HepG2 (cell line): Measurements from ENCODE around the gene ZNFX1. TPM values are rescaled to one million over a fixed set of nuclear protein-coding genes. Genes with fewer than 3 reads are reported as not detected.

Experiments used
- E2F1 ChIP-seq: sonication (generic); formaldehyde crosslinking; IDR thresholded peaks from 2 replicates; pipeline ENCODE4 v1.5.0; 2020; ENCODE audit warnings: missing genetic modification reagents
- FOXK1 ChIP-seq: sonication (generic); formaldehyde crosslinking; IDR thresholded peaks from 2 replicates; pipeline ENCODE4 v1.4.0; 2020; ENCODE audit warnings: low read depth, missing genetic modification reagents, borderline replicate concordance
- NAIF1 ChIP-seq: sonication (generic); formaldehyde crosslinking; IDR thresholded peaks from 2 replicates; pipeline ENCODE4 v1.5.0; 2020; ENCODE audit warnings: mild to moderate bottlenecking, missing genetic modification reagents, borderline replicate concordance
- NCOA5 ChIP-seq: sonication (generic); formaldehyde crosslinking; IDR thresholded peaks from 2 replicates; pipeline ENCODE4 v1.4.0; 2020; ENCODE audit warnings: missing genetic modification reagents
- NFE2L2 ChIP-seq: fragments of 150-350 bp; IDR thresholded peaks from 2 replicates; pipeline ENCODE4 v1.6.1; 2014; ENCODE audit warnings: low read length
- NR2F1 ChIP-seq, 2 experiments: fragments of 450-650 bp in 1 of 2; formaldehyde crosslinking in 1 of 2; IDR thresholded peaks; 2 replicates each; pipeline versions ENCODE4 v1.5.0 to v1.6.1; 2016 to 2020; ENCODE audit warnings: mild to moderate bottlenecking in 1 of 2, missing compliant biosample characterization in 1 of 2, missing genetic modification reagents in 1 of 2, moderate library complexity in 1 of 2
- PRPF4 ChIP-seq: fragments of 200-400 bp; formaldehyde crosslinking; IDR thresholded peaks from 2 replicates; pipeline ENCODE4 v1.6.1; 2016; ENCODE audit warnings: low read length, low read depth; ENCODE audit not compliant: poor library complexity, severe bottlenecking
- RFX5 ChIP-seq: IDR thresholded peaks from 2 replicates; pipeline ENCODE4 v1.6.1; 2011; ENCODE audit warnings: low read depth, low read length, improper control_type of control experiment
- SP2 ChIP-seq: sonication (generic); formaldehyde crosslinking; IDR thresholded peaks from 2 replicates; pipeline ENCODE4 v1.5.1; 2020; ENCODE audit warnings: mild to moderate bottlenecking, missing genetic modification reagents
- SUZ12 ChIP-seq: fragments of 150-350 bp; IDR thresholded peaks from 2 replicates; pipeline ENCODE4 v1.6.1; 2014; ENCODE audit warnings: low read depth, low read length
- ZIK1 ChIP-seq: sonication (generic); formaldehyde crosslinking; IDR thresholded peaks from 2 replicates; pipeline ENCODE4 v1.5.0; 2020; ENCODE audit warnings: mild to moderate bottlenecking, low read depth, missing genetic modification reagents, borderline replicate concordance
- ZNF20 ChIP-seq: sonication (generic); formaldehyde crosslinking; IDR thresholded peaks from 2 replicates; pipeline ENCODE4 v1.4.0; 2020; ENCODE audit warnings: mild to moderate bottlenecking, moderate library complexity, missing genetic modification reagents
- ZNF343 ChIP-seq: sonication (generic); formaldehyde crosslinking; IDR thresholded peaks from 2 replicates; pipeline ENCODE4 v1.4.0; 2020; ENCODE audit warnings: mild to moderate bottlenecking, missing genetic modification reagents
- ZNF354B ChIP-seq: sonication (generic); formaldehyde crosslinking; IDR thresholded peaks from 2 replicates; pipeline ENCODE4 v1.8.0; 2022; ENCODE audit warnings: mild to moderate bottlenecking, missing genetic modification reagents
- ZNF572 ChIP-seq: sonication (generic); formaldehyde crosslinking; IDR thresholded peaks from 2 replicates; pipeline ENCODE4 v1.5.1; 2020; ENCODE audit warnings: mild to moderate bottlenecking, missing genetic modification reagents
- ZNF850 ChIP-seq: sonication (generic); formaldehyde crosslinking; conservative IDR thresholded peaks from 2 replicates; pipeline ENCODE4 v1.9.0; 2021; ENCODE audit warnings: mild to moderate bottlenecking, missing genetic modification reagents
- polyA plus RNA-seq, 8 experiments: library from polyadenylated mRNA; depleted of rRNA in 3 of 8; stranded (reverse) in 7 of 8; unstranded in 1 of 8; fragments of >200 nt; fragmentation: Illumina TruSeq in 4 of 8; extraction: Trizol in 4 of 8; gene quantifications; 2 replicates each; pipeline versions ENCODE4 v1.2.1 to v1.2.3, GENCODE V29; 2011 to 2016; ENCODE audit warnings: low read depth in 4 of 8, missing spikeins in 1 of 8, mixed read lengths in 1 of 8; ENCODE audit not compliant: insufficient read depth in 1 of 8
- total RNA-seq, 5 experiments: library from RNA; depleted of rRNA; stranded (reverse); fragments of >200 nt; fragmentation: Illumina TruSeq; extraction: Trizol; gene quantifications; 2 replicates each; pipeline ENCODE4 v1.2.3, GENCODE V29; 2016; ENCODE audit warnings: low read depth in 1 of 5
- TF ChIP-seq, protein P1 (sequence below): IDR thresholded peaks from 2 replicates; pipeline ENCODE4 v1.6.1; 2016
- TF ChIP-seq, protein P2 (sequence below): IDR thresholded peaks from 2 replicates; pipeline ENCODE4 v1.6.1; 2018; ENCODE audit warnings: missing genetic modification reagents, mild to moderate bottlenecking, missing compliant biosample characterization
- TF ChIP-seq, protein P3 (sequence below): IDR thresholded peaks from 2 replicates; pipeline ENCODE4 v1.6.1; 2016; ENCODE audit warnings: low read depth, control low read depth
- TF ChIP-seq, protein P4 (sequence below): sonication (generic); formaldehyde crosslinking; IDR thresholded peaks from 2 replicates; pipeline ENCODE4 v1.5.0; 2020; ENCODE audit warnings: mild to moderate bottlenecking, missing genetic modification reagents
- TF ChIP-seq, protein P5 (sequence below): sonication (generic); formaldehyde crosslinking; IDR thresholded peaks from 2 replicates; pipeline ENCODE4 v1.4.0; 2020; ENCODE audit warnings: missing genetic modification reagents, borderline replicate concordance

Gene ZNFX1
- total and polyA plus RNA-seq, 2 of the 13 experiments (the other 11 are each of a cell fraction or from before 2014, with no cell fraction given) = 2.9 to 11.1 TPM

- no peak; the same call in 1 of the 2 replicates for TF ChIP-seq NCOA5 (CRISPR knock-in tag)
- no peak for TF ChIP-seq E2F1 (CRISPR knock-in tag)
- no peak for TF ChIP-seq SUZ12
- peak; percentile 79; the same call in 1 of the 2 replicates for TF ChIP-seq ZNF20 (CRISPR knock-in tag)
- TF ChIP-seq, protein P1, sequence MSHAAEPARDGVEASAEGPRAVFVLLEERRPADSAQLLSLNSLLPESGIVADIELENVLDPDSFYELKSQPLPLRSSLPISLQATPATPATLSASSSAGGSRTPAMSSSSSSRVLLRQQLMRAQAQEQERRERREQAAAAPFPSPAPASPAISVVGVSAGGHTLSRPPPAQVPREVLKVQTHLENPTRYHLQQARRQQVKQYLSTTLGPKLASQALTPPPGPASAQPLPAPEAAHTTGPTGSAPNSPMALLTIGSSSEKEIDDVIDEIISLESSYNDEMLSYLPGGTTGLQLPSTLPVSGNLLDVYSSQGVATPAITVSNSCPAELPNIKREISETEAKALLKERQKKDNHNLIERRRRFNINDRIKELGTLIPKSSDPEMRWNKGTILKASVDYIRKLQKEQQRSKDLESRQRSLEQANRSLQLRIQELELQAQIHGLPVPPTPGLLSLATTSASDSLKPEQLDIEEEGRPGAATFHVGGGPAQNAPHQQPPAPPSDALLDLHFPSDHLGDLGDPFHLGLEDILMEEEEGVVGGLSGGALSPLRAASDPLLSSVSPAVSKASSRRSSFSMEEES (CRISPR knock-in tag) = no peak
- TF ChIP-seq SP2 (CRISPR knock-in tag) = no peak
- TF ChIP-seq NAIF1 = 0 out of 2 replicates have a peak, but pooled peaks have one; percentile 87
- no peak for TF ChIP-seq ZNF343 (CRISPR knock-in tag)
- TF ChIP-seq, protein P2, sequence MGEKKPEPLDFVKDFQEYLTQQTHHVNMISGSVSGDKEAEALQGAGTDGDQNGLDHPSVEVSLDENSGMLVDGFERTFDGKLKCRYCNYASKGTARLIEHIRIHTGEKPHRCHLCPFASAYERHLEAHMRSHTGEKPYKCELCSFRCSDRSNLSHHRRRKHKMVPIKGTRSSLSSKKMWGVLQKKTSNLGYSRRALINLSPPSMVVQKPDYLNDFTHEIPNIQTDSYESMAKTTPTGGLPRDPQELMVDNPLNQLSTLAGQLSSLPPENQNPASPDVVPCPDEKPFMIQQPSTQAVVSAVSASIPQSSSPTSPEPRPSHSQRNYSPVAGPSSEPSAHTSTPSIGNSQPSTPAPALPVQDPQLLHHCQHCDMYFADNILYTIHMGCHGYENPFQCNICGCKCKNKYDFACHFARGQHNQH (CRISPR knock-in tag) = no peak
- TF ChIP-seq ZIK1 (CRISPR knock-in tag) = no peak; the same call in 1 of the 2 replicates
- no peak; the same call in none of the 2 replicates for TF ChIP-seq ZNF572
- TF ChIP-seq NR2F1 (CRISPR knock-in tag; IDR thresholded peaks at IDR 0.05) = peak in 1 of 2 experiments; percentile 55; a peak in 1 of 4 replicates
- no peak for TF ChIP-seq RFX5
- TF ChIP-seq, protein P3, sequence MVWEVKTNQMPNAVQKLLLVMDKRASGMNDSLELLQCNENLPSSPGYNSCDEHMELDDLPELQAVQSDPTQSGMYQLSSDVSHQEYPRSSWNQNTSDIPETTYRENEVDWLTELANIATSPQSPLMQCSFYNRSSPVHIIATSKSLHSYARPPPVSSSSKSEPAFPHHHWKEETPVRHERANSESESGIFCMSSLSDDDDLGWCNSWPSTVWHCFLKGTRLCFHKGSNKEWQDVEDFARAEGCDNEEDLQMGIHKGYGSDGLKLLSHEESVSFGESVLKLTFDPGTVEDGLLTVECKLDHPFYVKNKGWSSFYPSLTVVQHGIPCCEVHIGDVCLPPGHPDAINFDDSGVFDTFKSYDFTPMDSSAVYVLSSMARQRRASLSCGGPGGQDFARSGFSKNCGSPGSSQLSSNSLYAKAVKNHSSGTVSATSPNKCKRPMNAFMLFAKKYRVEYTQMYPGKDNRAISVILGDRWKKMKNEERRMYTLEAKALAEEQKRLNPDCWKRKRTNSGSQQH = no peak; the same call in 1 of the 2 replicates
- TF ChIP-seq FOXK1 = no peak; the same call in 1 of the 2 replicates
- TF ChIP-seq, protein P4, sequence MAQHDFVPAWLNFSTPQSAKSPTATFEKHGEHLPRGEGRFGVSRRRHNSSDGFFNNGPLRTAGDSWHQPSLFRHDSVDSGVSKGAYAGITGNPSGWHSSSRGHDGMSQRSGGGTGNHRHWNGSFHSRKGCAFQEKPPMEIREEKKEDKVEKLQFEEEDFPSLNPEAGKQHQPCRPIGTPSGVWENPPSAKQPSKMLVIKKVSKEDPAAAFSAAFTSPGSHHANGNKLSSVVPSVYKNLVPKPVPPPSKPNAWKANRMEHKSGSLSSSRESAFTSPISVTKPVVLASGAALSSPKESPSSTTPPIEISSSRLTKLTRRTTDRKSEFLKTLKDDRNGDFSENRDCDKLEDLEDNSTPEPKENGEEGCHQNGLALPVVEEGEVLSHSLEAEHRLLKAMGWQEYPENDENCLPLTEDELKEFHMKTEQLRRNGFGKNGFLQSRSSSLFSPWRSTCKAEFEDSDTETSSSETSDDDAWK (CRISPR knock-in tag) = no peak
- no peak for TF ChIP-seq ZNF850 (CRISPR knock-in tag)
- no peak for TF ChIP-seq PRPF4
- TF ChIP-seq, protein P5, sequence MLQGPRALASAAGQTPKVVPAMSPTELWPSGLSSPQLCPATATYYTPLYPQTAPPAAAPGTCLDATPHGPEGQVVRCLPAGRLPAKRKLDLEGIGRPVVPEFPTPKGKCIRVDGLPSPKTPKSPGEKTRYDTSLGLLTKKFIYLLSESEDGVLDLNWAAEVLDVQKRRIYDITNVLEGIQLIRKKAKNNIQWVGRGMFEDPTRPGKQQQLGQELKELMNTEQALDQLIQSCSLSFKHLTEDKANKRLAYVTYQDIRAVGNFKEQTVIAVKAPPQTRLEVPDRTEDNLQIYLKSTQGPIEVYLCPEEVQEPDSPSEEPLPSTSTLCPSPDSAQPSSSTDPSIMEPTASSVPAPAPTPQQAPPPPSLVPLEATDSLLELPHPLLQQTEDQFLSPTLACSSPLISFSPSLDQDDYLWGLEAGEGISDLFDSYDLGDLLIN (CRISPR knock-in tag) = no peak; the same call in 1 of the 2 replicates
- no peak for TF ChIP-seq NFE2L2
- no peak for TF ChIP-seq ZNF354B (CRISPR knock-in tag)
These were observed 1.2 kb upstream of the ZNFX1 start (continued) for GRCh38 chr20:49278818-49279676.
